GM19324 (cell line): ENCODE data around the gene PEPD.

ENCODE experiments used
- ATAC-seq: cut with Tn5 transposase; IDR thresholded peaks from one replicate; pipeline ENCODE4 v1.9.1; 2021; ENCODE audit warnings: mild to moderate bottlenecking, moderate library complexity; ENCODE audit not compliant: unreplicated experiment, low FRiP score

PEPD gene

DNA sequence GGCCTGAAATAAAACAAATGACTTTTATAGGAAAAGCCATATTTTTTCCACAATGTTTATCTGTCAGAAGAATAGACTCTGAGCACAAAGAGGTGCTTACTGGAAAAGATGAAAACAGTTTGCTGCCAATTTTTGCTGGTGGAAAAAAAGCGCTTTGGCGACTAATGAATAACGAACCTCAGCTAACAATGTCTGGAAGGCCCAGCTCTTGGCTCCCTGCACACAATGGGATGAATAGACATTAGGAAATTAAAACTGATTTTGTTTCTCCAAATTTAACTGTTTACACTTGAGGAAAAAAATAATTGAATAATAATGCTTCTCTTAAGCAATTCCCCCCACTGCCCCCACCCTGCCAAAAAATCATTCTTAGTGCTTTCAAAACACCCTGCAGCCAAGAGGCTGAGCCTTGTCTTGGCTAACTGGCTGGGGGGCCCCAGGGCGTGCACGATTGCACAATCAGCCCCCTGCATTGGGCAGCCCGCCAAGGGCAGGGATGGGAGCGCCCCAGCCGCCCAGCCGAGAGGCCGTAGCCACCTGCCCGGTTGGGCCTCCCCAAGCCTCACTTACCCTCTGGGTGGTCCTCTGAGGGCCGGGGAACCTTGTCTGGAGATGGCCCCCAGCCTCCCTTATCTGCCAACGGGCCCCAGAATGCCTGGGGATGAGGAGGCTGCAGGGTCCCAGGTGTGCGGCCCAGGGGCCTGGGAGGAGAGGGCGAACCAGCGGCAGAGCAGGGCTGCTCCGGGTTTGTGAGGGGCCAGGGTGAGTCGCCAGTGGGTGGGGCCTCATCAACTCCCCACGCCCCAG is 131.3 kb downstream of the PEPD start:
- ATAC-seq, result no peak

DNA sequence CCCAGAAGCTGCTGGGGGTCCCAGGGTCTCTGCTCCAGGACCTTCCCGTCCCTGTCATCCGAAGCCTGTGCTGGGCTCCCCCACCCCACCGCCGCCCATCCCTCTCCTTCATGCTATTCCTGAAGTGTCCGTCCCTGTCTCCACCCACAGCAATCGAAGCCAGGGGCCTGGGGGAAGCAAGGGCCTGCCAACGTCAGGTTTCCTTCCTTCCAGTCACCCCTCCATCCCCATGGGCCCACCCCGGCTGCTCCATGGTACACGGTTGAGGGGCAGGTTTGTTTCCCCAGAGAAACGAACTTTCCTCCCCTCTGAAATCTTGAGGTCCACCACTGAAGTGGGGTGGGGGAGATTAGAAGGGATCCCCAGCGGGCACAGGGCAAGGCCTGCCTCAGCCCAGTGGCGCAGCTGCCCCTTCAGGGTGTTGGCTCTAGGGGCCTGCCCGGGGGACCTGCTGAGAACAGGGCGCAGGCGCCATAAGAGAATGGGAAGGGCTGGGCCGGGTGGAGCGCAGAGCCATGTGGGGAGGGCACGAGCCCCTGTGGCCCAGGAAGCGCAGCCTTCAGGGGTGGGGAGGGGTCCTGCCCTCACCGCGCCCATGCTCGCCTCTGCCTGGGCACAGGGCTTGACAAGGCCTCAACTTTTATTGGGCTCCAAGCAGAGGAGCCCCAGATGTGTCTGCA is 132.0 kb downstream of the PEPD start:
- no peak for ATAC-seq

DNA sequence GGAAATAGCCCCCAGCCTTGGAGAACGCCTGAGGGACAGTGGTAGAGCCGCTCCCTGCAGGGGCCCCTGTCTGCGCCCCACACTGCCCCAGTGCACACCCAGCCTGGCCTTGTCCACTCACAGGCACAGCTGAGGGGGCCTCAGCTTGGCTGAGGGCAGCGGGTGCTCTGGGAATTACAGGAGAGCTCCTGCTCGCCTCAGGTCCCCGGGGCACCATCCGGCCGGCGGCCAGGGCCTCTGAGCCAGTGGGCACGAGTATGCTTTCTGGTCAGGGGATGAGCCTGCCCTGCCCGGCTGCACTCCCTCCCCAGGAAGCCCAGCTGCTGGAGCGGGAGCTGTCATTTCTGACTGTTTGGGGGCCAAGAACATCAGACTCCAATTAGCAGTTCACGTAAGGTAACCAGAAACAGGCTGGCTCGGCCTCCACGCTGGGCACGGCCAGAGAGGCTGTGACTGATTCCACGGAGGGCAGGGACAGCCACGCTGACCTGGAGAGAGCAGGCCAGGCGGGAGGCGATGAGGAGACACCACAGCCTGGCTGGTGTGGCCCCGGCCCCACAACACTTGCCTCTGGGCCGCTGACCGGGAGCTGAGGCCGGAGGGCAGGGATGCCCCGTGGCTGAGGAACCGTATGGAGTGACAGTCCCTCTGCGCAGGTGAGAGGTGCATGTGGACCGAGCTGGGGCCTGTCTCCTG is 132.7 kb downstream of the PEPD start:
- no peak for ATAC-seq

DNA sequence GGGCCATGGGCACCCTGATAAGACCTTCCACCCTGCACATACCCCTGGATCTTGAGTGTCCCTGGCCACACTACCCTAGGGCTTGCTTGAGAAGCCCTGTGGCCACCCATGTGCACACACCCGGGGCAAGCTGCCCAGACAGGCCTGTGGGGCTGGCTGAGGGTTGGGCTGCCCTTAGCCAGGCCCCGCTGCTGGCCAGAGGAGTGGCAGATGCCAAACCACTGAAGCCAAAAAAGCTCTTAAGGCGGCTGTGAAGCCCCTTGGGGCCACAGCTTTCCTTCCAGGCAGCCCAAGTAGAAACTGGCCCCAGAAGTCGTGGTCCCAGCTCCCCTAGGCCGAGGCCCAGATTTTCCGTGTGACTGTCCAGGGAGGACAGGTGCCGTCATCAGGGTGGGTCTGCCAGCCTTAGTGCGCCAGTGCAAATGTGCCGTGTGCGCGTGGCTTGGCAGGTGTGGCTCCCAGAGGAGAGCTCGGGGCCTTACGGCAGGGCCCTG is 133.3 kb downstream of the PEPD start:
- no peak for ATAC-seq

DNA sequence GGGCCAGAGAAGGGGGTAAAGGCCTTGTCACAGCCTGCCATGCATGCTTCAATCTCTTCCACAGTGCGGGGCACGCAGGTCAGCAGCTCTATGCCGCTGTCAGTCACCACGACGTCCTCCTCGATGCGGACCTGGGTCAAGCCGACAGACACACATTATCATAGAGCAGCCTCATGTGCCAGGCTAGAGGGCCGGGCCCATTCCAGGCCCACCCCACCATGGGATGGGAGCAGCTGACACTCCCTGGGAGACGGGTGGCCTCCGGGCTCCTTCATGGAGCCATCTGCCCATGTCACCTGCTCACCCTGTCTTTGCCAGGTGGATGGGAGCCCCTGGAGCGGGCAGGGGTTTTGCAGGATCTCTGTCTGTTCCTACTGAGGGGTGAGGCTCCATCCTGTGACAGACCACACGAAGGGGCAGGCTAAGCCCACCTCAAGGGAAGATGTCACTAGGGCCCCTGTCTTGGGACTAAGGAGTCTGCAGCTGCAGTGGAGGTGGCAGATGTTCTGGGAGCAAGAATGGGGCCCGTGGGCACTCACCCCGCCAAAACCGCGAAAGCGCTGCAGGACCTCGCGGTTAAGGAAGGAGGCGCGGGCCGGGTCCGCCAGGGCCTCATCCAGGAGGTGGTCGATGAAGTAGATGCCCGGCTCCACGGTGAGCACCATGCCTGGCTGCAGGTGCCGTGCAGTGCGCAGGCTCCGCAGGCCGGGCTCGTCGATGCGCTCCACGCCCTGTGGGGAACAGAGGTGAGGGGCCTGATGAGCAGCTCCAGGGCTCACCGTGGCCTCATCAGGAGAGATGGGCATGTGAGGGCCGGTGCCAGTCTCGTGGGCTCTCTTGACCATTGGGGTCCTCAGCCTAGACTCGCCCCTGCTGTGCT is 134.0 kb downstream of the PEPD start:
- no peak for ATAC-seq

DNA sequence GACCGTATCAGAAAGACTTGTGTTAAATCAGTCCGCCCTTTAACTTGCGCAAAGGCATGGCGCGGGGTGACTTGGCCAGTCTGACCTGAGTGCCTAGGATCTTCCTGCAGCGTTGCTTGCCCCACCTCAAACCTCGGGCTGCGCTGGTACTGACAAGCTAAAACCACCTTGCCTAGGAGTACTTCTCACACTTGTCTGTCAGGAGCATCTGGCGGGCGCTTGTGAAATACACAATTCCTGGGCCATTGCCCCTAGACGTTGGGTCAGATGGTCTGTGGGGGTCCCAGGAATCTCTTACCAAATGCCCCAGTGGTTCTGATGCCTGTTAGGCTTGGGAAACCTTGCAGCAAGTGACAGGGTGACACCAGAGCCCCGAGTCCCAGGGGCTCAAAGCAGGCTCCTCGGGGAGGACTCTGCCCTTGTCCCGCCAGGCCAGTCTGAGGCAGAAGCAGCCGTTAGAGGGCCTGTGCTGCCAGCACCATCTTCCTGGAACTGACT is 135.2 kb downstream of the PEPD start:
- ATAC-seq, result no peak

DNA sequence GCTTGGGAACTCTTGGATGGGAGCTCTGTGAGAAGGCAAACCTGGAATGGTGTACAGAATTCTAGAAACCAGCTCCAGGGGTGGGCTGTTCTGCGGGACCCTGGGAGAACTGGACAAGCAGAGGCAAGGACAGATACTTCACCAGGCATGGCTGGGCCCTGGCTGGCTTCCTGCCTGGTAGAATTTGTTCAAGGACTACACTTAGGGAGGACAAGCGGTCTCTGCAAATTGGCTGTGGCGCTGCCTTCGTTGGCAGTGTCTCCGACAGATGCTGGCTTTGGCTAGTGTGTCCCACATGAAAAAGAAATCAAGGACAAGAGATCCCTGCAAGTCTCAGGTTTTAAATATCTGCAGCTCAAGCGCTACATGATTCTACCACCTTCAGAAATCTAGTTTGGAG is 135.6 kb downstream of the PEPD start:
- no peak for ATAC-seq

DNA sequence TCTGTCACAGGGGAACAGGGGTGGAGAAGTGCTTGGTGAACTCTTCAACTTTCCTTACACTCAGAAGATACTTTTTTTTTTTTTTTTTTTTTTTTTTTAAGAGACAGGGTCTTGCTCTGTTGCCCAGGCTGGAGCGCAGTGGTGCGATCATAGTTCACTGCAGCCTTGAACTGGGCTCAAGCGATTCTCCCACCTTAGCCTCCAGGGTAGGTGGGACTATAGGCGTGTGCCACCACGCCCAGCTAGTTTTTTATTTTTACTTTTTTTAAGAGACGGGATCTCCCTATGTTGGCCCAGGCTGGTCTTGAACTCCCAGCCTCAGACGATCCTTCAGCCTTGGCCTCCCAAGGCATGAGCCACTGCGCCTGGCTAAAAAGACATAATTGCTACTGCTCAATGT is 136.6 kb downstream of the PEPD start:
- ATAC-seq, result no peak

DNA sequence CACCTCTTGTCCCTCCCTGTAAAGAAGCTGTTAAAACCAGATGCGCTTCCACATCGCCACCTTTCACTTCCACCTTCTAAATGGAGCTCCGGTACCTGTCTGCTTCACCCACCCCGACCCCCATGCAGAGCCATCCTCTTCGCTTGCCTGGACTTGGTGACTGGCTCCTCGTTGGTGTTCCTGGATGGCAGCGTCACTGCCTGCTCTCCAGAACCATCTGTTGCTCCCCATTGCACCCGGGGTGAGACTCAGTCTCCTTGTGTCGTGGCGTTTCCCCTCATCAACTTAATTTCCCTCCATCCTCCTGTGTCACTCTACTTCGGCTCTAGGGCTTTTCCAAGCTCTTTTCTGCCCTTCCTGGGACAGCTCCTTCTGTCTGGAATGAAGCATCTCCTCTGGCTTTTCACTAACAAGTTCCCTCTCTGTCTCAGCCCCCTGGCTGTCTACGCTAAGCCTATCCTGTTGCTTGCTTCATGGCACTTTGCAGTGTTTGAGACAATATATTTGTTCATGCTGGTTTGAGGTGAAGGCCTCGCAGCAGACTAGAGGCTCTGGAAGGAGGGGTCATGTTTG is 137.8 kb downstream of the PEPD start:
- ATAC-seq, result no peak

DNA sequence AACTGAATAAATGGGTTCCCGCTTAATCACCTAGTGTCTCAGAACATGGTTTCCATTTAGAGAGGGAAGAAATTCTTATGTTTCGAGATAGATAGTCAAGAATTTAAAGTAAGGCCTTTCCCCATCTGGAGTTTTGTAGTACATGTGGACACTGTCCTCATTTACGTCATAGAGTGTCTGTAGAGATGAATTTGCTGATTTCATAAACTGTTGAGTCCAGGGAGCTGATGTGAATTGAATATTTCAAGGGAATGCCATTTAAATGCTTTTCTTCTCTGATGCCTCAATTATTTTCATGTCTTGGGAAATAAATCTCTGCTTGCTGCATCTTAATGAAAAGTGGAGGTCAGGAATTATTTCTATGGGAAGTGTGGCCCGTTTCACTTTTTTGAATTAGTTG is 138.6 kb downstream of the PEPD start:
- ATAC-seq, result no peak

DNA sequence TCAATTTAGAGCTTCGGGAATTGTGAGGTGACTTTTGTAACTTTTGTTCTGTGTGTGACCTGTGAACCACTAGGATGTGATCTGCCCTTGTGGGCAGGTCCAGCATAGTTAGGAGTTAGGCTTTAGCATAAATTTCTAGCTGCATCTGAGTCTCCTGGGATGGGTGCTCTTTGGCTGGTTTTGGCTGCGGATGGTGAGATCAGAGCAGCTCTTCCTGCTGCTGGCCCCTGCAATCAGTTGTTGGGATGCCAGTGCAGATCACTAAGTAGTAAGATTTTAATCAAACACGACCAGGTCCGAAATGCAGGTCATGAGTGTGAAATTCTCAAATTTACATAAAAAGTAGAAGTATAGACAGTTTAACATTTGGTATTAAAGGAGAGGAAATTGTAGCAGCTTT is 139.6 kb downstream of the PEPD start:
- ATAC-seq, result no peak

DNA sequence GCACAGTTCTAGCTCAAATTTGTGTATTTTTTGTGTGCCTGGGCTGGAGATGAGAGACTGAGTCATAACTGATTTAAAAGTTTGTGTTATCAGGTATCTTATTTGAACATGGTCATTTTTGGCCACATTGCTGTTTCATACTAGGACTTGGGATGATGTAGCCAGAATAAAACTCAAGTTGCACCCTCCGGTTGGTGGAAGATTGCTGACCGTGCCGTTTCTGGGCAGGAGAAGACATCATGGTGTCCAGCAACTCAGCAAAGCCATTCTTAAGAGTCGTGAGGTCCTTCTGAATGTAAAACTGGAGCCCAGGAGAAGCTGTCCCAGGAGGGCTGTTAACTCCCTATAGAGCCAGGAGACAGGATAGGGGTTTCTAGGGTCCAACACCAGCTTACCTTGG is 140.5 kb downstream of the PEPD start:
- ATAC-seq, result no peak

DNA sequence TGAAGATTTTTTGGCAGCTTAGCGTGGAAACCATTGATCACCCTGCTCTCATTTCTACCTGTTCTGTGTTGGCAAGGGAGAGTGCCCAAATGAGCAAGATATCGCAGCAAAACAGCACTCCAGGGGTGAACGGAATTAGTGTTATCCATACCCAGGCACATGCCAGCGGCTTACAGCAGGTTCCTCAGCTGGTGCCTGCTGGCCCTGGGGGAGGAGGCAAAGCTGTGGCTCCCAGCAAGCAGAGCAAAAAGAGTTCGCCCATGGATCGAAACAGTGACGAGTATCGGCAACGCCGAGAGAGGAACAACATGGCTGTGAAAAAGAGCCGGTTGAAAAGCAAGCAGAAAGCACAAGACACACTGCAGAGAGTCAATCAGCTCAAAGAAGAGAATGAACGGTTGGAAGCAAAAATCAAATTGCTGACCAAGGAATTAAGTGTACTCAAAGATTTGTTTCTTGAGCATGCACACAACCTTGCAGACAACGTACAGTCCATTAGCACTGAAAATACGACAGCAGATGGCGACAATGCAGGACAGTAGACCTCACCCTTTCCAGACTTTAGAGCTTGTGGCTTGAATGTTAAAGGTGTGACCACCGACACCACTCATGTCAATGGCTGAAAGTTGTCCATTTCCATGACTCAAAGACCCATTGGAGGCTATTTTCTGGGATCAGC is 142.3 kb downstream of the PEPD start:
- ATAC-seq, result no peak

DNA sequence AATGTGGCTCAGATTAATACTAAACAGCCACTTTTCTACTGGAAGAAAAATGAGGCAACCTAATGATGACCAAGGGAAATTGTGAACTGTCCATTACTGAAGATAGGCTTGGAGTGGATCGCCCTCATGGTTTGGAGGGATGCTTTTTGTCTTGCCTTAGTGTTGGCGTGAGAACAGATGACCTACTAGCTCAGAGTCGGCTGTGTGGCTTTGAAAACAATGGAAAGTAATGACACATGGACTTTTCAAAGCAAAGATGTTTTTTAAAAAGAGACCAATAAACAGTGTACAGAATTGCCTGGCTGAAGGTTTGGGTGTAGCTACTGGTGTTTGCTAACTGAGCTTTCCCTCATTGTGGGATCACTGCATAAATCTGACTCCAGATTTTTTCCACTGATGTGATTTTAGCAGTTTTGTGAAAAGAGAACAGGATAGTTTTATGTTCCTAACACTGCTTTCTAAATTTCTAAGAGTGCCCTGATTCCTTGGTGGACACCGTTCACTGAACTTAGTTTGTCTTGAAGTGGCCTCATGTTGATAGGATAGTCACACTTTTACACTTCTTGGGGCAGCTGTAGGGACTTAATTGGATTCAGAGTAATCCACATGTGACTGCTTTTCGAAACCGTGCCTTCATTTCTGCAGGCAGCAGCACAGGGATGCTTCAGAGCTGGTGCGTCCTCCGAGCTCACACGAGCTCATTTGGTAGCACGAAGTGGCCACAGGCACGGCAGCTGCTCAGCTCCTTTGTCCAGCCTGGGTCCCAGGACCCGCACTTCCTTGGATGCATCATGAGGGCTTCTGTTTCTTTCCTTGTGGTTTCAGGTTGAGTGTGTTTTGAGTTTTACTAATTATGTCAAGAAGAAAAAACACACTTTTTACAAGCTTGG is 143.8 kb downstream of the PEPD start:
- no peak for ATAC-seq

DNA sequence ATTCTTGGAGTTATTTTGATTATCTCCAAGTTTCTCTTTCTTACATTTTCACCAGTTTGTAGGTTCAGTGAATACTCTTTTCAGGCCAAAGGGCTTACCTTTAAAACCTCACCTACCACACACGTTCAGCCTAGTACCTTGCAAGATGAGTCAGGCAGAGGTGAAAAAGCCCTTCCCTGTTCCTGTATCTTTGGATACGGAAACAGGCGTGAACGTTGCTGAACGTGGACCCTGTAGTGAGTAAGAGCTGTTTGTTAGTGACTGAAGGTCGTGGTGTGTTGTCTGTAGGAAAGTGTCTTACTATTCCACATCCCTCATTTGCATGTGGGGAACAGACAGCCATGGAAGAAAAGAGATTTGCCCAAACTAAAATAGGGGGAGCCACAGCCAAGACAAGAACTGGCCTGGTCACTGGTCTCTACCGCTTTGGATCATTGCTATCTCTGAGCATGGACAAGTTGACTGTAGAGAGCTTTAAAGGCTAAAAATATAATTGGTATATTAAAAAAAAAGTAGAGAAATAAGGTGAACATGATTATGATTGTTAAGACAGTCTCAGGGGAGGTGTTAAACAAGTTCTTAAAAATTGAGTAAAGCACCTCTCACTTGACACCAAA is 144.5 kb downstream of the PEPD start:
- ATAC-seq, result no peak

DNA sequence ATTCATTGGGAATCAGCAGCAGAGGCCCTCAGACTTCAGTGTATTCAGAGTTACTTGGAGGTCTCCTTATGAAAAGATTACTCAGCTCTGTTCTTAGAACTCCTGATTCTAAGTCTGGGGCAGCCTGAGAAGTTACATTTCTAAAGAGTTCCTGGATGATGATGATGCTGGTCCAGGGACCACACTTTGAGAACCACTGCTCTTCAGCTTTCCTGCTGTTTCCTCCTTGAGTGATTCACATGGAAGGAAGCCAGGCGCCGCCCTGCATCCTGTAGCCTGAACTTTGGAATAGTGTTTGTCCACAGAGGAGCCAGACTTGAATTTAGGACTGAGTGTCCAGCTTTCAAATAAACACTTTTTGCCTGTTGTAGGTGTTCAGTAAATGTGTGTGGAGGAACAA is 145.2 kb downstream of the PEPD start:
- no peak for ATAC-seq

DNA sequence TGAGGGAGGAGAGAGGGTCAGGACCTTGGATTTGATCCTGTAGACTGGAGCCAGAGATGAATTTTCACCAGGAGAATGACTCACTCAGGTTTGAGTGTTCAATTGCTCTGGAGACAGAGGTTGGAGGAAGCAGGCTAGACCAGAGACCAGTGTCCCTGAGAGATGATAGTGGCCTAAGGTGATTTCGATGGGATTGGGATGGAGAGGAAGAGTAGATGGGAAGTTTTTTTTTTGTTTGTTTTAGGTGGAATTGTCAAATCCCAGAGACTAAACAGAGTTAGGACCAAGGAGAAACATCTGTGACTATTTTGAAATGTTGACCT is 145.8 kb downstream of the PEPD start:
- ATAC-seq, result no peak

DNA sequence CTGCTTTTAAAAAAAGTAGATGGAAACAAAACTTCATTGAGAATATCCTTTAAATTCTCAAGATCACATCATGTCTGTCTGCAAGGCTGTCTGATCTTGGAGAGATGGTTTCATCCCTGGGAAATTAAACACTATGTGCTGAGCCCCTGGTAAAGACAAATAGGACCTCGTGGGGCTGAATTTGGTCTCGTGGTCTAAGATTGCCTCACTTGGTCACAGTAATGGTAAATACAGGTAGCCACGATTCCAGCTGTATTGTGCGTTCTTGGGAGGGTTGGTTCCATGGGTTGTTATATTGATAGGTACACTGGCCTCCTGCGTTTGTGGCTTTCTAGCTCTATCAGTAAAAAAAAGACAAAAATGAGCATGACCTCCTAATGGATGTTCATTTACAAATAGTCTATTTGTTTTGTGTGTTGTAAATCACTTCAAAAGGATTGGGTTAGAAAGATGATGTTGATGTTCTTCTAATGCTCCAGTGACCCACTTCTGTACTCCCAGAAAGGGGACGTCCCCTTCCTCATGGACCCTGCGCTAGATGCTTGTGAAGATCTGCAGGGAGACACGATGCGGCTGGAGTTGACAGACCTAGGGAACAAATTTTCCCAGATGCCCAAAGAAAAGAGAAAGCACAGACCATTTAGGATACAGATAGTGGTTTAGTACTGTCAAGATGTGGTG is 146.3 kb downstream of the PEPD start:
- ATAC-seq, result no peak
